Endodermal cell (in vitro differentiated cells): ENCODE measurements around the gene NFKB1. TPM values are rescaled to one million over a fixed set of nuclear protein-coding genes. Genes with fewer than 3 reads are reported as not detected.

Experiments used
- DNase-seq: peaks from one replicate; pipeline ENCODE4 v3.0.0-alpha.2; 2017
- H3K27ac ChIP-seq: 2 replicates; pipeline ENCODE4 v1.5.1; 2013; ENCODE audit warnings: mild to moderate bottlenecking, low read depth, low read length, moderate library complexity
- H3K27me3 ChIP-seq: 2 replicates; pipeline ENCODE4 v1.6.1; 2013; ENCODE audit warnings: mild to moderate bottlenecking, low read length, moderate library complexity; ENCODE audit not compliant: insufficient read depth, control insufficient read depth, poor library complexity, severe bottlenecking
- H3K36me3 ChIP-seq: 2 replicates; pipeline ENCODE4 v1.7.0; 2013; ENCODE audit warnings: mild to moderate bottlenecking, low read length, moderate library complexity; ENCODE audit not compliant: control insufficient read depth, insufficient read depth
- H3K4me1 ChIP-seq: one replicate; pipeline ENCODE4 v1.7.0; 2013; ENCODE audit warnings: low read length; ENCODE audit not compliant: control insufficient read depth, insufficient read depth
- H3K4me3 ChIP-seq: 2 replicates; pipeline ENCODE4 v1.5.1; 2013; ENCODE audit warnings: mild to moderate bottlenecking, low read length, moderate library complexity
- H3K9ac ChIP-seq: 2 replicates; pipeline ENCODE4 v1.6.1; 2013; ENCODE audit warnings: mild to moderate bottlenecking, low read length, moderate library complexity; ENCODE audit not compliant: poor library complexity, severe bottlenecking; ENCODE audit errors: extremely low read depth
- H3K9me3 ChIP-seq: 2 replicates; pipeline ENCODE4 v1.6.1; 2013; ENCODE audit warnings: mild to moderate bottlenecking, low read length, moderate library complexity; ENCODE audit not compliant: control insufficient read depth
- H3K27ac Mint-ChIP-seq: 2 replicates; pipeline ENCODE4 v1.8.0; 2020; ENCODE audit warnings: mixed read lengths
- H3K27me3 Mint-ChIP-seq: 2 replicates; pipeline ENCODE4 v1.8.0; 2021; ENCODE audit warnings: mild to moderate bottlenecking, mixed read lengths; ENCODE audit not compliant: insufficient read depth
- H3K36me3 Mint-ChIP-seq: 2 replicates; pipeline ENCODE4 v1.8.0; 2020; ENCODE audit warnings: low read depth, mixed read lengths
- H3K4me1 Mint-ChIP-seq: 2 replicates; pipeline ENCODE4 v1.8.0; 2020; ENCODE audit warnings: mixed read lengths
- H3K4me3 Mint-ChIP-seq: 2 replicates; pipeline ENCODE4 v1.8.0; 2020; ENCODE audit warnings: mild to moderate bottlenecking, moderate library complexity, mixed read lengths
- H3K9me3 Mint-ChIP-seq: 2 replicates; pipeline ENCODE4 v1.8.0; 2020; ENCODE audit warnings: mild to moderate bottlenecking, mixed read lengths
- WGBS, 2 experiments: methylation state at CpG; one replicate each; pipeline versions ENCODE4 v1.1.5 to v1.1.7; 2013; ENCODE audit warnings: missing lambda C conversion rate in 2 of 2, mixed read lengths in 1 of 2; ENCODE audit not compliant: insufficient coverage in 1 of 2, insufficient read length in 1 of 2; 5-methylcytosine and 5-hydroxymethylcytosine counted together
- total RNA-seq, 2 donors: library from RNA; stranded (reverse); fragmentation: NEBNext Ultra II Directional in 1 of 2; extraction: Animal tissue kit (Norgen Biotek cat#: 25700) in 1 of 2; gene quantifications; 2 replicates in 1 of 2; 3 replicates in 1 of 2; pipeline ENCODE4 v1.2.1, GENCODE V29; 2021
- TF ChIP-seq, protein P1 (sequence below): fragments of 200-600 bp; sonication (generic); conservative IDR thresholded peaks from 2 replicates; pipeline ENCODE4 v1.5.0; 2021; ENCODE audit warnings: antibody characterized with exemption, mild to moderate bottlenecking

NFKB1 gene
- total RNA-seq, 2 donors from 2014 or later, result 4.4 to 5.6 TPM

DNA sequence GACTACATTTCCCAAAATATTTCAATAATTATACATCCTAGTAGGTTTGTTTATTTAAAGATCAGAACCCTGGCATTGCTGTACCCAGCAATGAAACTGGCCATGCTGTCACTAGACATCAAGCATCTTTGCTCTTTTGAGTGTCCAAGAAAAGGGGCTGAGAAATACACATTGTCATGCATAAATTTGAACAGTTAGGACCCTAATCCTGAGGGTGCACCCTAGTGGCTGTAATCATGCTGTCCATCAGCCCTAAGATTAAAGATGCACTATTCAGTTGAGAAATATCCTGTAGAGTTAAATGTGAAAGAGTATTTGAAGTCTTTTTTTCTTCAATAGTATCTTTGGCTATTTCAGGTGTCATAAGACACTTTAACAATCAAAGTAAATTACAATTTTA, 108.8 kb downstream of the NFKB1 start:
- Mint-ChIP-seq H3K4me3 (no peak overlapping the region), H3K9me3 (no peaks in the 10 kb centered on the region), H3K4me1 (peaks cover 4% of the 10 kb centered on the region), H3K36me3 (peaks cover 11% of the 10 kb centered on the region), H3K27ac (no peak overlapping the region), H3K27me3 (no peaks in the 10 kb centered on the region)
- H3K4me1 ChIP-seq, result no peaks in the 10 kb centered on the region
- no peak overlapping the region for H3K4me3 ChIP-seq
- no peak overlapping the region for H3K9ac ChIP-seq
- no peaks in the 10 kb centered on the region for H3K9me3 ChIP-seq
- H3K36me3 ChIP-seq, result peaks cover 9% of the 10 kb centered on the region
- no peaks in the 10 kb centered on the region for H3K27me3 ChIP-seq
- H3K27ac ChIP-seq, result no peak overlapping the region
- TF ChIP-seq, protein P1, sequence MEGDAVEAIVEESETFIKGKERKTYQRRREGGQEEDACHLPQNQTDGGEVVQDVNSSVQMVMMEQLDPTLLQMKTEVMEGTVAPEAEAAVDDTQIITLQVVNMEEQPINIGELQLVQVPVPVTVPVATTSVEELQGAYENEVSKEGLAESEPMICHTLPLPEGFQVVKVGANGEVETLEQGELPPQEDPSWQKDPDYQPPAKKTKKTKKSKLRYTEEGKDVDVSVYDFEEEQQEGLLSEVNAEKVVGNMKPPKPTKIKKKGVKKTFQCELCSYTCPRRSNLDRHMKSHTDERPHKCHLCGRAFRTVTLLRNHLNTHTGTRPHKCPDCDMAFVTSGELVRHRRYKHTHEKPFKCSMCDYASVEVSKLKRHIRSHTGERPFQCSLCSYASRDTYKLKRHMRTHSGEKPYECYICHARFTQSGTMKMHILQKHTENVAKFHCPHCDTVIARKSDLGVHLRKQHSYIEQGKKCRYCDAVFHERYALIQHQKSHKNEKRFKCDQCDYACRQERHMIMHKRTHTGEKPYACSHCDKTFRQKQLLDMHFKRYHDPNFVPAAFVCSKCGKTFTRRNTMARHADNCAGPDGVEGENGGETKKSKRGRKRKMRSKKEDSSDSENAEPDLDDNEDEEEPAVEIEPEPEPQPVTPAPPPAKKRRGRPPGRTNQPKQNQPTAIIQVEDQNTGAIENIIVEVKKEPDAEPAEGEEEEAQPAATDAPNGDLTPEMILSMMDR, result no peak
- no peak for DNase-seq

DNA sequence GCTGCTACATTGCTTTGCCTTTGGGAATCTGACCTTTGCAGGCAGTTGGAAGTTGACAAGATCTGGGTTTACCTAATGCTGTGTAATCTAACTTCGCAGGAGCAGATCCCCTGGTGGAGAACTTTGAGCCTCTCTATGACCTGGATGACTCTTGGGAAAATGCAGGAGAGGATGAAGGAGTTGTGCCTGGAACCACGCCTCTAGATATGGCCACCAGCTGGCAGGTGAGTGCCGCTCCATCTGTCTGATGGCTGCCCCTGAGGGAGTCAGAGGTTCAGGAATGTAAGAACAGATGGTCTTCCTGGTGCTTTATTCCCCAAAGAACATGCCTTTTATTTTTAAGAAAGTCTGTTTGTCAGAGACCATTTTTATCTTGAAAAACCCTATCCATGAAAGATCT, 109.3 kb downstream of the NFKB1 start:
- Mint-ChIP-seq H3K9me3 (no peaks in the 10 kb centered on the region), H3K4me1 (peaks cover 4% of the 10 kb centered on the region), H3K27me3 (no peaks in the 10 kb centered on the region), H3K27ac (no peak overlapping the region), H3K4me3 (no peak overlapping the region), H3K36me3 (peaks cover 11% of the 10 kb centered on the region)
- no peak overlapping the region for H3K9ac ChIP-seq
- WGBS, 2 experiments, result 89 to 92% methylated on average over 3 of the region's 3 CpGs
- H3K4me3 ChIP-seq, result no peak overlapping the region
- DNase-seq, result no peak
- H3K27ac ChIP-seq, result no peak overlapping the region
- H3K36me3 ChIP-seq, result peaks cover 9% of the 10 kb centered on the region
- TF ChIP-seq, protein P1, result no peak
- H3K9me3 ChIP-seq, result no peaks in the 10 kb centered on the region
- H3K4me1 ChIP-seq, result no peaks in the 10 kb centered on the region
- no peaks in the 10 kb centered on the region for H3K27me3 ChIP-seq

- Mint-ChIP-seq H3K4me1 (peaks cover 4% of the 10 kb centered on the region), H3K36me3 (peaks cover 11% of the 10 kb centered on the region), H3K4me3 (no peak overlapping the region), H3K9me3 (no peaks in the 10 kb centered on the region), H3K27me3 (no peaks in the 10 kb centered on the region), H3K27ac (no peak overlapping the region)
- Histone ChIP-seq H3K9ac (no peak overlapping the region), H3K27me3 (no peaks in the 10 kb centered on the region), H3K4me3 (no peak overlapping the region), H3K27ac (no peak overlapping the region), H3K9me3 (no peaks in the 10 kb centered on the region), H3K4me1 (no peaks in the 10 kb centered on the region), H3K36me3 (peaks cover 9% of the 10 kb centered on the region)
- TF ChIP-seq, protein P1, result no peak
- no peak for DNase-seq
- WGBS, 2 experiments, result 91 to 94% methylated on average over 2 of the region's 2 CpGs
Measured at GRCh38 chr4:102612210-102612609, 111.1 kb downstream of the NFKB1 start.
